Measurements from ENCODE around the gene TMEM60. TPM values are rescaled to one million over a fixed set of nuclear protein-coding genes. Genes with fewer than 3 reads are reported as not detected.

TMEM60 gene
- total RNA-seq, 1 donor from 2014 or later: 15.3 TPM

GRCh38 chr7:77819021-77819420 lies 20.8 kb upstream of the TMEM60 start:
- CTCF ChIA-PET: interaction anchor here (1.4 kb wide), 1 partner anchor 31 kb away, joined by 3 read pairs; no protein-coding TSS in a partner anchor
- Mint-ChIP-seq H3K27ac (peak overlapping the region; percentile 30), H3K36me3 (ENCODE audit: low read depth) (peaks cover 70% of the 10 kb centered on the region), H3K9me3 (peaks cover 33% of the 10 kb centered on the region), H3K4me1 (peaks cover 68% of the 10 kb centered on the region), H3K4me3 (no peak overlapping the region), H3K27me3 (no peaks in the 10 kb centered on the region)
- DNase-seq (no peak), ATAC-seq (ENCODE audit: low read depth) (no peak)
- intact Hi-C loops (cut with micrococcal nuclease): loop anchor here (1.0 kb wide), 1 partner anchor 8 kb away; no protein-coding TSS in a partner anchor
- POLR2A ChIA-PET: interaction anchor here (0.6 kb wide), 1 partner anchor 403 kb away, joined by 4 read pairs; the partner anchor contains the start of gene GSAP
- TF ChIP-seq CTCF (IDR thresholded peaks at IDR 0.05): no peak

- H3K27ac Mint-ChIP-seq: peak overlapping the region; percentile 50
- H3K4me3 Mint-ChIP-seq: peak overlapping the region; percentile 5
- H3K36me3 Mint-ChIP-seq (ENCODE audit: low read depth): peaks cover 32% of the 10 kb centered on the region
- ChIA-PET CTCF (interaction anchor here (1.4 kb wide), 1 partner anchor 10 kb away, joined by 5 read pairs; no protein-coding TSS in a partner anchor), POLR2A (interaction anchor here (1.1 to 3.9 kb wide), 3 partner anchors 10 to 14 kb away, joined by 4 to 16 read pairs (median 8); partner anchors contain the start of genes PHTF2 and TMEM60)
- no peak for ATAC-seq (ENCODE audit: low read depth)
- no peaks in the 10 kb centered on the region for H3K27me3 Mint-ChIP-seq
- DNase-seq: no peak
- H3K9me3 Mint-ChIP-seq: peaks cover 14% of the 10 kb centered on the region
- no peak for TF ChIP-seq CTCF (IDR thresholded peaks at IDR 0.05)
- H3K4me1 Mint-ChIP-seq: peaks cover 57% of the 10 kb centered on the region
- intact Hi-C loops (cut with micrococcal nuclease): loop anchor here (1.0 kb wide), 1 partner anchor 11 kb away; no protein-coding TSS in a partner anchor
Observed at GRCh38 chr7:77813180-77813579, 14.9 kb upstream of the TMEM60 start.

GRCh38 chr7:77812290-77812685 lies 14.1 kb upstream of the TMEM60 start:
- DNase-seq: no peak
- ATAC-seq (ENCODE audit: low read depth): no peak
- Mint-ChIP-seq H3K27me3 (no peaks in the 10 kb centered on the region), H3K36me3 (ENCODE audit: low read depth) (peaks cover 31% of the 10 kb centered on the region), H3K4me3 (no peak overlapping the region), H3K9me3 (peaks cover 17% of the 10 kb centered on the region), H3K27ac (peak overlapping the region; percentile 24), H3K4me1 (peaks cover 57% of the 10 kb centered on the region)
- no peak for TF ChIP-seq CTCF (IDR thresholded peaks at IDR 0.05)
- POLR2A ChIA-PET: interaction anchor here (1.0 to 3.9 kb wide), 3 partner anchors 10 to 14 kb away, joined by 4 to 16 read pairs (median 4); partner anchors contain the start of genes PHTF2 and TMEM60
- CTCF ChIA-PET: interaction anchor here (1.3 kb wide), 1 partner anchor 14 kb away, joined by 3 read pairs; the partner anchor contains the start of genes PHTF2 and TMEM60
- intact Hi-C loops (cut with micrococcal nuclease): loop anchor here (1.0 kb wide), 1 partner anchor 9 kb away; no protein-coding TSS in a partner anchor

GRCh38 chr7:77811516-77812289 lies 13.5 kb upstream of the TMEM60 start:
- ATAC-seq (ENCODE audit: low read depth): no peak
- Mint-ChIP-seq H3K27ac (peak overlapping the region; percentile 24), H3K4me1 (peaks cover 53% of the 10 kb centered on the region), H3K36me3 (ENCODE audit: low read depth) (peaks cover 26% of the 10 kb centered on the region), H3K4me3 (no peak overlapping the region), H3K27me3 (no peaks in the 10 kb centered on the region), H3K9me3 (peaks cover 19% of the 10 kb centered on the region)
- no peak for TF ChIP-seq CTCF (IDR thresholded peaks at IDR 0.05)
- no peak for DNase-seq
- intact Hi-C loops (cut with micrococcal nuclease): loop anchor here (1.0 kb wide), 2 partner anchors 8 kb away; no protein-coding TSS in a partner anchor
- CTCF ChIA-PET: interaction anchor here (1.3 kb wide), 1 partner anchor 13 kb away, joined by 3 read pairs; the partner anchor contains the start of genes PHTF2 and TMEM60
- POLR2A ChIA-PET: interaction anchor here (1.0 to 3.9 kb wide), 3 partner anchors 10 to 13 kb away, joined by 4 to 16 read pairs (median 4); partner anchors contain the start of genes PHTF2 and TMEM60

- Mint-ChIP-seq H3K4me3 (no peak overlapping the region), H3K27me3 (no peaks in the 10 kb centered on the region), H3K4me1 (peaks cover 52% of the 10 kb centered on the region), H3K9me3 (peaks cover 19% of the 10 kb centered on the region), H3K27ac (no peak overlapping the region), H3K36me3 (ENCODE audit: low read depth) (peaks cover 30% of the 10 kb centered on the region)
- DNase-seq: no peak
- CTCF ChIA-PET: no interaction called here
- no peak for TF ChIP-seq CTCF (IDR thresholded peaks at IDR 0.05)
- intact Hi-C loops (cut with micrococcal nuclease): no loop called here
- no peak for ATAC-seq (ENCODE audit: low read depth)
- POLR2A ChIA-PET: no interaction called here
Observed at GRCh38 chr7:77808517-77808916, 10.3 kb upstream of the TMEM60 start.

All from activated B cell treated with CpG ODN at 0.5 μM for 24 hours (primary cell).